GM10248 (cell line): Measurements from ENCODE around the gene KLHDC8B.

Experiments used
- CTCF ChIA-PET: fragments of 300-600 bp; sonication (Branson Sonifier 250); formaldehyde crosslinking; extraction: SDS; loops from one replicate; lab custom pipeline; 2021; ENCODE audit warnings: antibody characterized with exemption; lab: Yijun Ruan, JAX
- POLR2A ChIA-PET: fragments of 350-650 bp; sonication (Branson Sonifier 250); formaldehyde crosslinking; extraction: SDS; loops from one replicate; lab custom pipeline; 2020; ENCODE audit warnings: antibody characterized with exemption; lab: Yijun Ruan, JAX
- DNase-seq: peaks from one replicate; pipeline ENCODE4 v3.0.0; 2012; ENCODE audit errors: extremely low spot score
- TF ChIP-seq, protein P1 (sequence below): IDR thresholded peaks from 2 replicates; pipeline ENCODE4 v1.5.1; 2012; ENCODE audit warnings: mild to moderate bottlenecking, low read depth; ENCODE audit errors: extremely low read depth, missing control alignments, control extremely low read depth

The KLHDC8B gene

DNA sequence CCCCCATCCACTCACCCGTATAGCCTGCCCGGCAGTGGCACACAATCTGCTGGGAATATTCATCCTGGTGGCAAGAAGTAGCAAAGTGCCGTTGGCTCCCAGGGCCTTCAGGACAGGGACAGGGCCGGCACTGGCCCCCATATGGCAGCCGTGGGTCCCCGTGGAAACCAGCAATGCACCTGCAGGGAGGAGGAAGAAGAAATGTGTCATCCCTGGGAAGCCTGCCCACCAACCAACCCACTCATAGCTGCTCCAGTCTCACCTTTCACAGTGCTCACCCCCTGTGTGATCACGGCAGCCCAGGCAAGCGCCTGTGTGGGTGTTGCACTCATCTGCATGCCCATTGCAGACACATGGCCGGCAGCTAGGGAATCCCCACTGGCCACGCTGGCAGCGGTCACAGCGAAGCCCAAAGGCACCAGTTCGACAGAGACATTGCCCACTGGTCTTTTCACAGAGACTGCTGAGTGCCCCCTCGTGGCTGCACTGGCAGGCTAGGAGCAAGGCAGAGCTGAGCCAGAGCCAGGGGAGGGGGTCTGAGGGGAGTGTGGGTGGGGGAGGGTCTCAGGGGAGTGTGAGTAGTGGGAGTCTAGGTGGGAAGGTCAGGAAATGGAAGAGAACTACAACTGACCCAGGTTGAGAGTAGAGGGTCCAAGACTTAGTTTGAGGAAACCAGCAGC lies 46.3 kb upstream of the KLHDC8B start:
- TF ChIP-seq, protein P1, sequence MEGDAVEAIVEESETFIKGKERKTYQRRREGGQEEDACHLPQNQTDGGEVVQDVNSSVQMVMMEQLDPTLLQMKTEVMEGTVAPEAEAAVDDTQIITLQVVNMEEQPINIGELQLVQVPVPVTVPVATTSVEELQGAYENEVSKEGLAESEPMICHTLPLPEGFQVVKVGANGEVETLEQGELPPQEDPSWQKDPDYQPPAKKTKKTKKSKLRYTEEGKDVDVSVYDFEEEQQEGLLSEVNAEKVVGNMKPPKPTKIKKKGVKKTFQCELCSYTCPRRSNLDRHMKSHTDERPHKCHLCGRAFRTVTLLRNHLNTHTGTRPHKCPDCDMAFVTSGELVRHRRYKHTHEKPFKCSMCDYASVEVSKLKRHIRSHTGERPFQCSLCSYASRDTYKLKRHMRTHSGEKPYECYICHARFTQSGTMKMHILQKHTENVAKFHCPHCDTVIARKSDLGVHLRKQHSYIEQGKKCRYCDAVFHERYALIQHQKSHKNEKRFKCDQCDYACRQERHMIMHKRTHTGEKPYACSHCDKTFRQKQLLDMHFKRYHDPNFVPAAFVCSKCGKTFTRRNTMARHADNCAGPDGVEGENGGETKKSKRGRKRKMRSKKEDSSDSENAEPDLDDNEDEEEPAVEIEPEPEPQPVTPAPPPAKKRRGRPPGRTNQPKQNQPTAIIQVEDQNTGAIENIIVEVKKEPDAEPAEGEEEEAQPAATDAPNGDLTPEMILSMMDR, result peak; percentile 52
- POLR2A ChIA-PET, result no interaction called here
- CTCF ChIA-PET, result interaction anchor here (0.8 to 1.8 kb wide), 6 partner anchors 30 to 324 kb away, joined by 3 to 6 read pairs (median 3); partner anchors contain the start of genes CCDC71 and NDUFAF3
- no peak for DNase-seq

DNA sequence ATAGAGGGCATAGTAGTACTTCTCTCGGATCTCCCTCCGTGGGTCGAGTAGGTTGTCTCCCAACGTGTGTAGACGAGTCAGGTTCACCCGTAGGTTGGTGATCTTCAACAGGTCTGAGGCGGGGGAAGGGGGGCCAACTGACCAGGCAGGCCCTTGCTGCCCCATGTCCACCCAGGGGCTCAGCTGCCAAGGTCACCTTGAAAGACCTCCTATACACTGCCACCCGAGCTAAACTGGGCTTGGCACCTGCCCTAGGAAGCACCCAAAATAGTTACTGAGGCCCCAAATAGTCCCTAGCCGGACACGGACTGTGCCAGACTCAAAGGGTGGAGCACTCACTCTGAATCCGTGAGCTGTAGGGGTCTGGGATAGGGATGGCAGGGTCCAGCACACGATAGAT lies 40.4 kb upstream of the KLHDC8B start:
- ChIA-PET POLR2A (no interaction called here), CTCF (interaction anchor here (1.8 to 2.5 kb wide), 2 partner anchors 37 to 40 kb away, joined by 4 to 8 read pairs; partner anchors contain the start of genes KLHDC8B and QRICH1)
- no peak for DNase-seq
- TF ChIP-seq, protein P1, result no peak

DNA sequence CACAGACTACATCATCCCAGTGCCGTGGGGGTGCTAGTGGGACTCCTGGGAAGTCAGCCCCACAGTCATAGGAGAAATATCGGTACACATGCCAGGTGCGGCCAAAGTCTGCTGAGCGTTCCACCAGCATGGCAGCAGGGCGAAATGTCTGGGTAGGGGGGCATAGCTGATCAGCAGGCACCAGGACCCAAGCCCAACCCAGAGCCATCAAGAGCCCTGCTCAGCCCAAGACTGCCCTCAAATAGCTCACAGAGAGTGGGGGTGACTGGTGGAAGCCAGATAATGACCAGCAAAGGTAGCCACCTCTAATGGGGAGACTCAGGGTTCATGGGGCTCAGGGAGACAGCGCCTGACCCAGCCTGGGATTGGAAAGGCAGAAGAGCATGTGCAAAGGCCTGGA lies 39.8 kb upstream of the KLHDC8B start:
- ChIA-PET POLR2A (interaction anchor here (0.5 kb wide), 1 partner anchor 17 kb away, joined by 3 read pairs; no protein-coding TSS in a partner anchor), CTCF (interaction anchor here (2.5 kb wide), 1 partner anchor 39 kb away, joined by 8 read pairs; the partner anchor contains the start of gene KLHDC8B)
- TF ChIP-seq, protein P1, result no peak
- DNase-seq, result no peak

DNA sequence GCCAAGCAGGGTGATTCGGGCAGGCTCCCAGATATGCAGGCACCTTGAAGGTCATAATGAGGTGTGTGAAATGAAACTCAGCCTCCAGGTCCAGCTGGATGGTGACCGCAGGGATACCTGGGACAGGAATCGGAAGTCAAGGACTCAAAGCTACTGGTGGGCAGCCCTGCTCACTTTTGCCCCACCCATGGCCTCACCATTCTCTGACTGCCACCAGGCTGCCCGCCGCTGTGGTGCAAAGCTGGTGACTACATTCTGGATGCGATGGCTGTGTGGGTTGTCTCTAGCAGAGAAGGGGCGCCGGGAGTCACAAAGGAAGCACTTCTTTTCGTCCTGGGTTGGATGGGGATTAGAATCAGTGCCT lies 39.3 kb upstream of the KLHDC8B start:
- TF ChIP-seq, protein P1, result no peak
- POLR2A ChIA-PET, result interaction anchor here (0.5 kb wide), 1 partner anchor 16 kb away, joined by 3 read pairs; no protein-coding TSS in a partner anchor
- no peak for DNase-seq
- CTCF ChIA-PET, result interaction anchor here (2.5 kb wide), 1 partner anchor 39 kb away, joined by 8 read pairs; the partner anchor contains the start of gene KLHDC8B

DNA sequence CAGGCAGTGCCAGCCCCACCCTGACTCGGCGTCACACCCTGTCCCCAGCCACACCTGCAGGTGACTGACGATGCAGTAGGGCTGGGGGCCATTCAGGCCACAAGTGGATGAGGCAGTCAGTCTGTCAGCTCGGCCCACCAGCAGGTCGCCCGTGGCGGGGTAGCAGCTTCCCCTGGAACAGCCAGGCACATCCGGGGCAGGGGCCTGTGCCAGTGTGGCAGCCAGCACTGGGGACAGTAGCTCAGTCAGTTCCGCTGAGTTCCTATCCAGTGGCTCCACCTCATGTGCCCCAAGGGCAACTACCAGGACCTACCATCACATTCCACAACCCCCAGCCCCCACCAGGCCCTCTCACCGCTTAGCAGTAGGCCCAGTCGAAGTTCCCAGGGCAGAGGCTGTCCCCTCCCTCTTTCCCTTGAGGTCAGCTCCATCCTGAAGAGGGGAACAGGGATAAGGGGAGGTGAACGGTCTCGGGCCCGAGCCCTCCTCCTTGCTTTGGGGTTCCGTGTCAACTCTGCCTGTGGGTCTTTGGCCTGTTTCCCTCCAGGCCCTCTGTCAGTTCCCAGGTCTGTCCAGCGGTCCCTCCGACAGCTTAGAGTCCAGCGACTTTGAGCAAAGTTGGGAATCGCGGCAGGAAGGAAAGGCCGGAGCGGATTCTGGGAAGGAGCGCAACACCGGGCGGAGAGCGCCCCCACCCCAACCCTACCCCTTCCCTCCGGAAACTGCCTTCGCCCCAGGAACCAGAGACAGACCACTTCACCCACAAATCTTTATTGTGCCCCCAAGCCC lies 38.8 kb upstream of the KLHDC8B start, which contains the start of gene LAMB2:
Gene LAMB2 (minus strand): TSS at position 614 of the 789 bp plus-strand sequence. CDS start 183 bp downstream, at position 431.
- DNase-seq, result no peak

More for the DNA sequence above, 38.8 kb upstream of the KLHDC8B start, which contains the start of gene LAMB2:
- CTCF ChIA-PET, result interaction anchor here (2.5 kb wide), 1 partner anchor 38 kb away, joined by 8 read pairs; the partner anchor contains the start of gene KLHDC8B
- TF ChIP-seq, protein P1, result no peak
- POLR2A ChIA-PET, result no interaction called here
